Activated effector memory CD4-positive, alpha-beta T cell treated with Interleukin-2 at 50 U/mL for 16 hours (primary cell): ENCODE results near the gene ZBTB7A.

Experiments
- DNase-seq: peaks from one replicate; pipeline ENCODE4 v3.0.0-alpha.2; 2020

Gene ZBTB7A

GRCh38 chr19:4034048-4035017, 32.4 kb downstream of the ZBTB7A start:
- no peak for DNase-seq

GRCh38 chr19:4033028-4033956, 33.4 kb downstream of the ZBTB7A start:
- no peak for DNase-seq

DNA sequence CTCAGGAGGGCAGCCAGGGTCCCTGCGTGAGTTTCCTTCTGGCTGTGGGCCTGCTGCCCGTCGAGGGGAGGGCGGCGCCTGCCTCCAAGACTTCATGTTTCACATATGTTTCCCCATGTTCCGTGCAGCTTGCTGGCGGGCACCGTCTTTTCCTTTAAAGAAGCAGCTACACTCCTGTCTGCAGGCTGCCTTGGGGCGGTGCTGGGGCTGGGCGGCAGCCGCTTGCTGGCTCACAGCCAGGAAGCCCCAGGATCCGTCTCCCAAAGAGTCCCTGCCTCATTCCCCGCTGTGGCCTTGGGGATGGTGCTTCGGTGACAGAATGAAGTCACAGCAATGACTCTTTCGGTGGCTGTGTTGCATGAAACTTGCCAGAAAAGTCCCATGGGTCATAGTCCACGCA, 34.3 kb downstream of the ZBTB7A start:
- DNase-seq, result no peak

DNA sequence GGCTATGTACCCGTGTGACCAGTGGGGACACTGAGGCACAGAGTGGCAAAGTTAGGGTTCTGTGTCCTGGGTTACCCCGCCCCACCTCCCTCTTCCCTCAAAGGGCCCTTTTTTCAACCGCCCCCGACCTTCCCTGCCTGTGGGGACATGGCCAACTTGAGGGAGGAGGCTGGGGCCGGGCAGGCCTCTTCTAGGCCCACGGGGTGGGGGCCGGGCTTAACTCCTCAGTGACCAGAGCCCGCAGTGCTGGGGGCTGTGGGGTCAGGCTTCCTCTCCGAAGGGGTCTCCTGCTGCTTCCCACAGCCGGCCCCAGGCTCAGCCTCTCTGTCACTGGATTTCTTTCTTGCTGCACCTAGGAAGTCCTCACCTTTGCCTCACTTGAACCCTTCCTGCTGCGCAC, 35.3 kb downstream of the ZBTB7A start:
- DNase-seq, result no peak

GRCh38 chr19:4030981-4031380, 35.7 kb downstream of the ZBTB7A start:
- no peak for DNase-seq

- DNase-seq, result no peak
These were observed 36.1 kb downstream of the ZBTB7A start for GRCh38 chr19:4030552-4030951.

- DNase-seq, result no peak
These were observed 37.5 kb downstream of the ZBTB7A start for GRCh38 chr19:4029247-4029614.

GRCh38 chr19:4028334-4029246, 38.1 kb downstream of the ZBTB7A start:
- DNase-seq, result no peak

- DNase-seq, result no peak
These were observed 39.6 kb downstream of the ZBTB7A start for GRCh38 chr19:4027146-4027545.

DNA sequence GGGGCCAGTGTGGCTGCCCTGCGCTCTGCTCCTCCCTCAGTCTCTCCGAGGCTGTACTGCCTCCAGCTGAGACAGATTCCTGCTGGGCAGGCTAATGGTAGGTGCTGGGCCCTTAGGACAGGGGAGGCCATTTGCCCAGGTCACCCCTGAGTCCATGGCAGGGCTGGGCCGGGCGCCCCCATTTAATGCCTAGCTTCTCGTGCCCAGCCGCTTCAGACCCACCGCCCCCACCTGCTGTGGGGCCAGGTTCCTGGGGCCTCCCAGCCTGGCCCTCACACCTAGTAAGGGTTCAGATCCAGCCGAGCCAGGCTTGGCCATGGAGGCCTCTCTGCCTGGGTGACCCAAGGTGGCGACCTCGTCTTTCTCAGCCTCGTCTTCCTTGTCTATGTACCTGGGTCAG, 41.4 kb downstream of the ZBTB7A start:
- no peak for DNase-seq

DNA sequence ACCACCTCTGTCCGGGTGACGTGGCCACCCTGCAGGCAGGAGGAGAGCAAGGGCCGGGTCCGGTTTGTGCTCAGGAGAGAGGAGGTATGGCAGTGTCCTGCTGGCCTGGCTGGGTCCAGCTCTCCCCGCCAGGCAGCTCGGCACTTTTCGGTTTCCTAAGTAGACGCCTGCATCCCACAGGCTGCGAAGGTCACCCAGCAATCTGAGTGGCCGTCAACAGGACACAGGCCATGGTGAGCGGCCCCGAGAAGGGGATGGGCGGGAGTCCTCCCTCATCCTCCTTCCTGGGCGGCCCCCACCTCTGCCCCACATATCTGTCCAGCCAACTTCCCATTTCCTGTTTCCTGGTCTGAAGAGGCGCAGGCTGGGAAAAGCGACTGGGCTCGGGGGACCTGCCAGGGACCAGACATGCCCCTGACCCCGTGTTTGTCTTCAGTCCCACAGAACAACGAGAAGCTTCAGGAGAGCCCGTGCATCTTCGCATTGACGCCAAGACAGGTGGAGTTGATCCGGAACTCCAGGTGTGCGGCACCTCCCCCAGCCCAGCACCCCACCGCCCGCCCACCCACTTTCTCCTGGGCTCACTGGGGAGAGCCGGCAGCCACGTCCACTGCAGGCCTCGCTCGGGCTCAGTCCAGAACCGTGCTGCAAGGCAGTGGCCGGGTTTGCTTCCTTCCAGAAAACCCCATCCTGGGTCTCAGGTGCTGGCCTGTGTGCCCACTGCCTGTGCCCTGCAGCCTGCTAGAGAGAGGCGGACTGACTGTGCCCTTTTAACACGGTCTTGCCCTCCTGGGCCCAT, 42.9 kb downstream of the ZBTB7A start:
- DNase-seq, result no peak

DNA sequence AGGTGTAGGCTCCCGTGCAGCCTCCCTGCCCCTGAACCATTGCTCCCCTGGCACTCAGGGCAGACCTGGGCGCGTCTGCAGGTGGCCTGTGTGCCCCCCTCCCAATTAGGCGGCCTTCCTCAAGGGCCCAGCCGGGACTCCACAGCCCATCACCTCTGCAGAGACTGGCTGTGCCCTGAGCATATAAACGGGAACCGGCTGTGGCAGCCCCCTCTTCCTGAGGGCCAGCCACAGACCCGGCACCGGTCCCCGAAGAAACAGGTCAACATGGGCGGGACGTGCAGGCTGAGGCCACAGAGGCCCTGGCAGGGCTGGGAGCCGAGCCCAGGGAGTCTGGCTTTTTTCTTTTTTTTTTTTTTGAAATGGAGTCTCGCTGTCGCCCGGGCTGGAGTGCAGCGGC, 47.1 kb downstream of the ZBTB7A start:
- DNase-seq, result no peak

DNA sequence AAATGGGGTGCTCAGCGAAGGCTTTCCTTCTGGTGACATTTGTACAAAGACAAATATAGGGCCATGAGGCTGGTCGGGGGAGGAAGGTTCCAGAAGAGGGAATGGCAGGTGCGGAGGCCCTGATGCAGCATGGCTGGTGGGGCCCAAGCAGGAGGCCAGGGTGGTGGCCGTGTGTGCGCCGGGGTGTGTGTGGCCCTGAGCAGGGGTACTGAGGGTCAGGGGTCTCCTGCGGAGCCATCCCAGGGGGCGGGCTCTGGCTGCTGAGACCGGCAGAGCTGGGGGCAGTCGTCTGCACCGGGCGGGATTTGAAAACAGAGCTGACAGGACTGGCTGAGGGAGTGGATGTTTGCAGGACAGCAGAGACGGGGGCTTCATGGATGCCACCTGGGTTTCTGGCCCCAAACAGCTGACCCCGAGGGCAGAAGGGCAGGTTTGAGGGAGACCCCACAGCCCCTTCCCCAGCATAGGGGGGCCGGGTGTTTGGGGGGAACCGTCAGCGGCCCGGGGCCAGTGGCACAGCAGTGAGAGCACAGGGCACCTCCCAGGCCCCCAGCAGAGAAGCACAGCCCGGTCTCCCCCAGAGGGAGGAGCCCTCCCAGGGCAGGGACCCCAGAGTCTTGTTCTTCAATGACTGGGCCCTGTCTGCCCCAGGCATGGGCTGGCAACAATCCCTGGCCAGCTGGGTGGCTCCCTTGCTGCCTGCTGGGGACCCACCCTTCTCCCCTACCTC, 47.8 kb downstream of the ZBTB7A start:
- no peak for DNase-seq

DNA sequence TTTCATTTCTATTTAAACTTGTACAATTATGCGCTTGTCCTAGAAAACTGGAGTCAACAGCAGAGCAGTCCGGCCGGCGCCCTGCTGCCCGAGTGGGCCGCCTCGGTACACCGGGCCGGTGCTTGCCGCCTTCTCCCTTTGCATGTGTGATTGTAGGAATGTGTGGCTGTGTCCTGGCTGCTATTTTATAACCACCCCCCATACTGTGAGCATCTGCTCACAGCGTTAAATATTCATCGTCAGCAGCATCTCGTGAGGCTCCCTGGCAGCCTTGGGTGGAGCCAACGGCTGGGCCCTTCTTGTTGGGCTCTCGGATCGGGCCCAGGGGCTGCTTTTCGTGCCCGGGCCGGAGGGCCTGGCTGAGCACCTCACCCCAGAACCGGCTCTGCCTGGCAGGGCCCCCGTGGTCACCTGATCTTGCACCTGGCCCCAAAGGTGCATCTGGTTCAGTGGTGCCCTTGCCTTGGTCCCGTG, 48.5 kb downstream of the ZBTB7A start:
- DNase-seq, result no peak

GRCh38 chr19:4016903-4017638, 49.6 kb downstream of the ZBTB7A start:
- DNase-seq, result no peak

- no peak for DNase-seq
These were observed 50.2 kb downstream of the ZBTB7A start for GRCh38 chr19:4016486-4016885.

DNA sequence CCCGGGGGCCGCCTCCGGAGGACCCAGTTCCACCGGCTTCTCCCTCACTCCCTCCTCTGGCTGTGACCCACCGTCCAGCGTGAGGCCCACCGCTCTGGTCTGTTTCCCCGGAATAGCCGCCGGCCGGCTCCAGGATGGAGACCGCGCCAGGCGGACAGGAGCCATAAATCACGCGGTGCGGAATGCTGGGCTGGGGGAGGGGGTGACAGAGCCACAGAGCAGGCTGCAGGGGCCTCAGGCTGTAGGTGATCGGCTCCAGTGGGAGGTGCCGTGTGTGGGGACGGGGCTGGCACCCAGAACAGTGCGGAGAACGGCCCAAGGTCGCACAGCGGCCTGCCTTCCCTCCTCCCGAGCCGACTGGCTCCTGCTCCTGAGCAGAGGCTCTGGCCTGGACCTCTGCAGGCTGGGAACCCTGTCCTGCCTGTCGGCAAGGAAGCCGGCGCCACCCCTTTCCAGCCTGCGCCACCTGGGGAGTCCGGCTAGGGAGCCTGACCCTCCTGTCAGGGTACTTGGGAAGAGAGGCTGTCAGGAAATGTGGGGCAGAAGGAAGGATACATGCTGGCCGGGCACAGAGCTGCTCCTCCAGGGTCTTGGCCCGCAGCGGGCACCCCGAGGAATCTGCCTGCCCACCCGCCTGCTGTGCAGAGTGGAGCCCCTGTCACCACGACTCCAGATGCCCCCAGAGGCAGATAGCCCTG, 50.8 kb downstream of the ZBTB7A start:
- no peak for DNase-seq

DNA sequence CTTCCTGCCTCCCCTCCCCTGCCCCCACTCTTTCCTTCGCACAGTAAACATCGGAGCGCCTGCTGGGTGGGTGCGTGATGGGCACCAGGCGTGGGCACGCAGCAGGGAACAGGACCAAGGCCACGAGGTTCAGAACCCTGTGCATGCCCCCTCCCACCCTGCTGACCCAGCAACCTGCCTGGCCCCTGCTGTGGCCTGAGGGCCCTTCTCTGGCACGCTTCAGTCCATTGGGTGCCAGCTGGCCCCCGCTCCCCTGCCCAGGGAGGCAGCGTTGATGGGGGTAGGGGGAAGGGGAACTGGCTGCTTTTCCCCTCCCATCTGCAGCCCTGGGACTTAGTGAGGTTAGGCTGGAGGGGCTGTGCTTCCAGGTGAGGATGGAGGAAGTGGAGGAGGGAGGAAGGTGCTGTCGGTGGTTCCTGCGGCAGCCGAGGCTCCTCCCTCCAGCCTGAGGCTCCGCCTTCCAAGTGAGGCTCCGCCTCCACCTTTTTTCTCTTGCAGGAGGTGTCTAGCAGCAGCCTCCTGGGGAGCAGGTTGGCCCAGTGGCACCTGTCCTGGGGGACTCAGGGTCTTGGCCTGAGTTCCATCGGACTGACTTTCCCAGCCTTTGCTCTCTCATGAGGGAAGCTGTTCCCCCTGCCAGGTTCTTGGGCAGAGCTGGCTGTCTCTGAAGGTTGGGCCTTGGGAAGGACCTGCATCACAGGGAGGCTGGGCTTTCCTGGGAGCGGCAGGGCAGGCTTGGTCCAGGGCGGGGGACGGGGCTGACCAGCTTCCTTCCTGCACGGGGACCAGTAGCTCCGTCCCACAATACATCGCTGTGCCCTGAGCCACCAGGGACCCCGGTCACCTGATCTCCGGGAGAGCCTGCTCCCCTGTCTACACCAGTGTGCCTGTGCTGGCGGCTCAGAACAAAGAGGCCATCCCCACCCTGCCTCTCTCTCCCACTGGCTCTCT, 51.9 kb downstream of the ZBTB7A start:
- DNase-seq, result peak; percentile 12
